Stimulated activated naive B cell treated with anti-CD40 and anti-IgM and Interleukin-4, amounts not matched to agents 10 μg/mL and 1 μg/mL and 100 μg/mL, for 72 hours (primary cell): ENCODE results near the gene POLDIP2.

Experiments
- ATAC-seq, 2 donors: fragments of 150-1000 bp; cut with Tn5 transposase; replicated peaks; 2 replicates each; pipeline ENCODE4 v1.10.0; 2021; ENCODE audit warnings: moderate library complexity in 1 of 2
- DNase-seq: peaks from one replicate; pipeline ENCODE4 v3.0.0; 2021
- H3K27ac Mint-ChIP-seq: one replicate; pipeline ENCODE4 v1.8.0; 2022; ENCODE audit warnings: mild to moderate bottlenecking, mixed read lengths
- H3K27me3 Mint-ChIP-seq, 2 donors: one replicate each; pipeline ENCODE4 v1.8.0; 2022; ENCODE audit warnings: mixed read lengths in 2 of 2
- H3K36me3 Mint-ChIP-seq, 2 donors: one replicate each; pipeline ENCODE4 v1.8.0; 2022; ENCODE audit warnings: mixed read lengths in 2 of 2, mild to moderate bottlenecking in 1 of 2
- H3K4me1 Mint-ChIP-seq, 2 donors: one replicate each; pipeline ENCODE4 v1.8.0; 2022; ENCODE audit warnings: mixed read lengths in 2 of 2, mild to moderate bottlenecking in 1 of 2
- H3K4me3 Mint-ChIP-seq, 2 donors: one replicate each; pipeline ENCODE4 v1.8.0; 2022; ENCODE audit warnings: mild to moderate bottlenecking in 2 of 2, mixed read lengths in 2 of 2, moderate library complexity in 1 of 2
- H3K9me3 Mint-ChIP-seq, 2 donors: one replicate each; pipeline ENCODE4 v1.8.0; 2022; ENCODE audit warnings: mixed read lengths in 2 of 2, mild to moderate bottlenecking in 1 of 2

Gene POLDIP2

GRCh38 chr17:28396635-28397239 lies 39.4 kb upstream of the POLDIP2 start:
- DNase-seq (no peak), ATAC-seq (no peak)
- Mint-ChIP-seq H3K27ac (no peak overlapping the region), H3K4me3 (no peak overlapping the region), H3K9me3 (no peaks in the 10 kb centered on the region), H3K4me1 (peaks cover 9 to 12% of the 10 kb centered on the region in 2 donors), H3K36me3 (peaks cover 24 to 29% of the 10 kb centered on the region in 2 donors), H3K27me3 (no peaks in the 10 kb centered on the region)

GRCh38 chr17:28395968-28396367 lies 38.6 kb upstream of the POLDIP2 start:
- Mint-ChIP-seq H3K27me3 (no peaks in the 10 kb centered on the region), H3K9me3 (no peaks in the 10 kb centered on the region), H3K4me3 (no peak overlapping the region), H3K36me3 (peaks cover 32 to 36% of the 10 kb centered on the region in 2 donors), H3K4me1 (peaks cover 9 to 12% of the 10 kb centered on the region in 2 donors), H3K27ac (no peak overlapping the region)
- no peak for DNase-seq
- no peak for ATAC-seq

- Mint-ChIP-seq H3K27me3 (no peaks in the 10 kb centered on the region), H3K9me3 (no peaks in the 10 kb centered on the region), H3K4me3 (no peak overlapping the region), H3K27ac (no peak overlapping the region), H3K36me3 (peaks cover 37 to 42% of the 10 kb centered on the region in 2 donors), H3K4me1 (peaks cover 9 to 12% of the 10 kb centered on the region in 2 donors)
- no peak for DNase-seq
- ATAC-seq, result no peak
Observed at GRCh38 chr17:28395426-28395825, 38.1 kb upstream of the POLDIP2 start.

- Mint-ChIP-seq H3K9me3 (no peaks in the 10 kb centered on the region), H3K27ac (no peak overlapping the region), H3K27me3 (no peaks in the 10 kb centered on the region), H3K36me3 (peaks cover 45 to 51% of the 10 kb centered on the region in 2 donors), H3K4me3 (no peak overlapping the region), H3K4me1 (peaks cover 9 to 12% of the 10 kb centered on the region in 2 donors)
- DNase-seq, result no peak
- ATAC-seq, result no peak
Observed at GRCh38 chr17:28394337-28395116, 37.2 kb upstream of the POLDIP2 start.

- Mint-ChIP-seq H3K27me3 (no peaks in the 10 kb centered on the region), H3K9me3 (no peaks in the 10 kb centered on the region), H3K27ac (no peak overlapping the region), H3K4me1 (no peaks in the 10 kb centered on the region), H3K4me3 (no peak overlapping the region), H3K36me3 (peaks cover 47 to 53% of the 10 kb centered on the region in 2 donors)
- ATAC-seq (no peak), DNase-seq (no peak)
Observed at GRCh38 chr17:28392491-28392890, 35.2 kb upstream of the POLDIP2 start.

- ATAC-seq (no peak), DNase-seq (no peak)
- Mint-ChIP-seq H3K27ac (no peak overlapping the region), H3K27me3 (no peaks in the 10 kb centered on the region), H3K9me3 (no peaks in the 10 kb centered on the region), H3K4me3 (no peak overlapping the region), H3K4me1 (no peaks in the 10 kb centered on the region), H3K36me3 (peaks cover 48 to 52% of the 10 kb centered on the region in 2 donors)
Observed at GRCh38 chr17:28391401-28391800, 34.1 kb upstream of the POLDIP2 start.

GRCh38 chr17:28390984-28391383 lies 33.7 kb upstream of the POLDIP2 start:
- no peaks in the 10 kb centered on the region for H3K27me3 Mint-ChIP-seq
- H3K36me3 Mint-ChIP-seq, result peaks cover 48 to 52% of the 10 kb centered on the region in 2 donors
- no peak for DNase-seq
- H3K9me3 Mint-ChIP-seq, result no peaks in the 10 kb centered on the region
- H3K4me3 Mint-ChIP-seq, result no peak overlapping the region
- no peaks in the 10 kb centered on the region for H3K4me1 Mint-ChIP-seq
- no peak overlapping the region for H3K27ac Mint-ChIP-seq
- ATAC-seq, result no peak

- ATAC-seq (no peak), DNase-seq (no peak)
- no peak overlapping the region for H3K4me3 Mint-ChIP-seq
- H3K9me3 Mint-ChIP-seq, result no peaks in the 10 kb centered on the region
- H3K27ac Mint-ChIP-seq, result no peak overlapping the region
- H3K36me3 Mint-ChIP-seq, result peaks cover 48 to 49% of the 10 kb centered on the region in 2 donors
- H3K4me1 Mint-ChIP-seq, result peaks cover under 1% of the 10 kb centered on the region in 2 donors
- peaks cover 0 to under 1% of the 10 kb centered on the region in 2 donors for H3K27me3 Mint-ChIP-seq
Observed at GRCh38 chr17:28390563-28390962, 33.2 kb upstream of the POLDIP2 start.

- peaks cover 3 to 4% of the 10 kb centered on the region in 2 donors for H3K4me1 Mint-ChIP-seq
Observed at GRCh38 chr17:28390141-28390540, 32.8 kb upstream of the POLDIP2 start.

GRCh38 chr17:28388106-28388505 lies 30.8 kb upstream of the POLDIP2 start:
- Mint-ChIP-seq H3K4me3 (no peak overlapping the region), H3K4me1 (peaks cover 17 to 22% of the 10 kb centered on the region in 2 donors), H3K9me3 (no peaks in the 10 kb centered on the region), H3K36me3 (peaks cover 47 to 49% of the 10 kb centered on the region in 2 donors), H3K27ac (no peak overlapping the region), H3K27me3 (peaks cover 9 to 24% of the 10 kb centered on the region in 2 donors)
- ATAC-seq (no peak), DNase-seq (no peak)

More at GRCh38 chr17:28390141-28390540, 32.8 kb upstream of the POLDIP2 start:
- Mint-ChIP-seq H3K36me3 (peaks cover 47 to 48% of the 10 kb centered on the region in 2 donors), H3K9me3 (no peaks in the 10 kb centered on the region), H3K4me3 (no peak overlapping the region), H3K27ac (no peak overlapping the region), H3K27me3 (peaks cover 3 to 5% of the 10 kb centered on the region in 2 donors)
- DNase-seq (no peak), ATAC-seq (no peak)

GRCh38 chr17:28386391-28386790 lies 29.1 kb upstream of the POLDIP2 start:
- no peaks in the 10 kb centered on the region for H3K9me3 Mint-ChIP-seq
- peaks cover 22 to 32% of the 10 kb centered on the region in 2 donors for H3K4me1 Mint-ChIP-seq
- DNase-seq (no peak), ATAC-seq (no peak)
- no peak overlapping the region for H3K4me3 Mint-ChIP-seq
- peaks cover 53 to 56% of the 10 kb centered on the region in 2 donors for H3K36me3 Mint-ChIP-seq
- peaks cover 17 to 41% of the 10 kb centered on the region in 2 donors for H3K27me3 Mint-ChIP-seq
- H3K27ac Mint-ChIP-seq, result no peak overlapping the region

- ATAC-seq (no peak), DNase-seq (no peak)
- peak overlapping the region; percentile 86 to 91 for H3K4me3 Mint-ChIP-seq
- no peaks in the 10 kb centered on the region for H3K9me3 Mint-ChIP-seq
- peaks cover 50 to 53% of the 10 kb centered on the region in 2 donors for H3K36me3 Mint-ChIP-seq
- H3K27me3 Mint-ChIP-seq, result peaks cover 17 to 50% of the 10 kb centered on the region in 2 donors
- peak overlapping the region; percentile 65 for H3K27ac Mint-ChIP-seq
- H3K4me1 Mint-ChIP-seq, result peaks cover 24 to 42% of the 10 kb centered on the region in 2 donors
Observed at GRCh38 chr17:28385406-28385805, 28.1 kb upstream of the POLDIP2 start.

GRCh38 chr17:28385037-28385400 lies 27.7 kb upstream of the POLDIP2 start:
- peaks cover 27 to 45% of the 10 kb centered on the region in 2 donors for H3K4me1 Mint-ChIP-seq
- ATAC-seq (peak; percentile 22 to 27), DNase-seq (no peak)
- peak overlapping the region; percentile 65 for H3K27ac Mint-ChIP-seq
- H3K27me3 Mint-ChIP-seq, result peaks cover 17 to 51% of the 10 kb centered on the region in 2 donors
- H3K9me3 Mint-ChIP-seq, result no peaks in the 10 kb centered on the region
- H3K4me3 Mint-ChIP-seq, result peak overlapping the region; percentile 86 to 91
- H3K36me3 Mint-ChIP-seq, result peaks cover 50 to 53% of the 10 kb centered on the region in 2 donors

GRCh38 chr17:28384281-28385036 lies 27.1 kb upstream of the POLDIP2 start:
- Mint-ChIP-seq H3K36me3 (peaks cover 44 to 49% of the 10 kb centered on the region in 2 donors), H3K27me3 (peaks cover 17 to 51% of the 10 kb centered on the region in 2 donors), H3K9me3 (no peaks in the 10 kb centered on the region), H3K27ac (peak overlapping the region; percentile 81), H3K4me3 (peak overlapping the region; percentile 86 to 91), H3K4me1 (peaks cover 27 to 46% of the 10 kb centered on the region in 2 donors)
- ATAC-seq (peak; percentile 93), DNase-seq (peak; percentile 34)
